Measurements from ENCODE around the gene USB1. TPM values are rescaled to one million over a fixed set of nuclear protein-coding genes. Genes with fewer than 3 reads are reported as not detected.
A peak's percentile ranks its signal among the peaks of the same experiment; 100 is the strongest.
"Not testable (repeated sequence)": the region's sequence is repeated elsewhere in the genome, so short reads cannot be mapped to it uniquely, and the experiment has no call there.

USB1 gene
- total RNA-seq, 1 donor from 2014 or later: 21.8 TPM

- no peak for DNase-seq
Observed at GRCh38 chr16:57995721-57996405, 5.3 kb upstream of the USB1 start.

- no peak for DNase-seq
Observed at GRCh38 chr16:57996406-57997175, 4.6 kb upstream of the USB1 start.

- no peak for DNase-seq
Observed at GRCh38 chr16:57997176-57997527, 4.1 kb upstream of the USB1 start.

GRCh38 chr16:57997528-57998265, 3.5 kb upstream of the USB1 start:
- DNase-seq: no peak

- no peak for DNase-seq
Observed at GRCh38 chr16:57998486-57998885, 2.7 kb upstream of the USB1 start.

- no peak for DNase-seq
Observed at GRCh38 chr16:57998992-57999365, 2.2 kb upstream of the USB1 start.

- DNase-seq: peak; percentile 26
Observed at GRCh38 chr16:57999366-57999970, 1.7 kb upstream of the USB1 start.

- DNase-seq: no peak
Observed at GRCh38 chr16:57999971-58000705, 1.1 kb upstream of the USB1 start, which contains the start of gene ZNF319. ZNF319 (minus strand) TSS chr16:58000672; CDS start chr16:57998265, 2,407 bp downstream.

- DNase-seq: no peak
Observed at GRCh38 chr16:58001781-58002415, 691 bp downstream of the USB1 start.

GRCh38 chr16:58002416-58002800, 1.2 kb downstream of the USB1 start:
- no peak for DNase-seq

GRCh38 chr16:58002936-58003335, 1.7 kb downstream of the USB1 start:
- DNase-seq: no peak

GRCh38 chr16:58004736-58005135, 3.5 kb downstream of the USB1 start:
- not testable (repeated sequence) for DNase-seq

GRCh38 chr16:58009856-58010416, 8.7 kb downstream of the USB1 start:
- DNase-seq: no peak

- no peak for DNase-seq
Observed at GRCh38 chr16:58010886-58011285, 9.7 kb downstream of the USB1 start.

GRCh38 chr16:58011652-58012051, 10.4 kb downstream of the USB1 start:
- no peak for DNase-seq

GRCh38 chr16:58012481-58012880, 11.3 kb downstream of the USB1 start:
- no peak for DNase-seq

GRCh38 chr16:58013201-58013956, 12.2 kb downstream of the USB1 start:
- DNase-seq: no peak

- no peak for DNase-seq
Observed at GRCh38 chr16:58016840-58017446, 15.7 kb downstream of the USB1 start.

- DNase-seq: no peak
Observed at GRCh38 chr16:58018803-58019202, 17.6 kb downstream of the USB1 start.

All from tongue (tissue), 2 donors.